ENCODE results near the gene PHKA2. TPM values are rescaled to one million over a fixed set of nuclear protein-coding genes. Genes with fewer than 3 reads are reported as not detected.
"Not testable (repeated sequence)": the region's sequence is repeated elsewhere in the genome, so short reads cannot be mapped to it uniquely, and the experiment has no call there.

Gene PHKA2
- total and polyA plus RNA-seq, 10 donors, result 13.7 to 46.0 (median 35.7) TPM

- no peak for DNase-seq
- Histone ChIP-seq H3K27ac (peak overlapping the region in 1 of 8 donors; percentile 35), H3K36me3 (no peaks in the 10 kb centered on the region), H3K4me1 (peaks cover 0 to 11% (median 0%) of the 10 kb centered on the region in 6 donors), H3K9me3 (peaks cover 0 to 7% (median 0%) of the 10 kb centered on the region in 8 donors), H3K4me3 (no peak overlapping the region), H3K27me3 (replicated peaks in 1 of 7) (no peaks in the 10 kb centered on the region)
- intact Hi-C loops (cut with DNase I; ENCODE audit: low total_unique reads), result no loop called here
- TF ChIP-seq CTCF (IDR thresholded peaks at IDR 0.05 in 8 of 11, conservative IDR thresholded peaks at IDR 0.05 in 3 of 11), result no peak
- no peak for TF ChIP-seq POLR2A (IDR thresholded peaks at IDR 0.05)
- TF ChIP-seq POLR2AphosphoS5 (IDR thresholded peaks at IDR 0.05), result no peak
- 11 to 44% (median 39%) methylated on average over 1 of the region's 1 CpG for WGBS, 5 donors
Measured at GRCh38 chrX:18856645-18856997, 127.3 kb downstream of the PHKA2 start.

GRCh38 chrX:18855919-18856644 lies 127.8 kb downstream of the PHKA2 start:
- no peak overlapping the region for H3K4me3 ChIP-seq
- whole genome bisulfite sequencing, 5 donors, result 13 to 72% (median 28%) methylated on average over 1 of the region's 1 CpG
- H3K27ac ChIP-seq, result peak overlapping the region in 1 of 8 donors; percentile 33
- no peaks in the 10 kb centered on the region for H3K27me3 ChIP-seq (replicated peaks in 1 of 7)
- TF ChIP-seq CTCF (IDR thresholded peaks at IDR 0.05 in 8 of 11, conservative IDR thresholded peaks at IDR 0.05 in 3 of 11) (no peak), POLR2A (IDR thresholded peaks at IDR 0.05) (no peak), POLR2AphosphoS5 (IDR thresholded peaks at IDR 0.05) (no peak)
- peaks cover 0 to 11% (median 0%) of the 10 kb centered on the region in 6 donors for H3K4me1 ChIP-seq
- no peak for DNase-seq
- H3K36me3 ChIP-seq, result no peaks in the 10 kb centered on the region
- H3K9me3 ChIP-seq, result peaks cover 0 to 7% (median 0%) of the 10 kb centered on the region in 8 donors
- intact Hi-C loops (cut with DNase I; ENCODE audit: low total_unique reads), result no loop called here

GRCh38 chrX:18847901-18848300 lies 136.0 kb downstream of the PHKA2 start:
- H3K4me3 ChIP-seq; H3K27ac ChIP-seq; H3K9me3 ChIP-seq; H3K36me3 ChIP-seq; H3K4me1 ChIP-seq; intact Hi-C loops (cut with DNase I; ENCODE audit: low total_unique reads); H3K27me3 ChIP-seq (replicated peaks in 1 of 7); DNase-seq: not testable (repeated sequence)
- 69 to 96% (median 88%) methylated on average over 3 of the region's 3 CpGs for WGBS, 5 donors

Small RNA genes within 50 kb of the gene (small RNA-seq; reads per million reads assigned to genes)
- 0 reads per million in 4 donors for gene RN7SL48P

Other genes with a start within 250 kb of the PHKA2 start
- gene ADGRG2, start 138.4 kb upstream of the PHKA2 start, total RNA-seq, result 1 to 10 TPM; 1.8 to 3.0 (median 1.9) TPM
- 1 to 10 TPM; 1.9 to 2.3 (median 2.0) TPM for gene ADGRG2, start 138.4 kb upstream of the PHKA2 start, polyA plus RNA-seq